ENCODE measurements around the gene PTH1R. TPM values are rescaled to one million over a fixed set of nuclear protein-coding genes. Genes with fewer than 3 reads are reported as not detected.

PTH1R gene
- total and polyA plus RNA-seq, 8 donors: 2.6 to 22.4 (median 3.8) TPM

- H3K27ac ChIP-seq: peak overlapping the region; percentile 21 to 88 (median 87)
- no peak for DNase-seq
Measured at GRCh38 chr3:46936733-46937250, 59.3 kb downstream of the PTH1R start.

GRCh38 chr3:46938118-46938517 is 60.6 kb downstream of the PTH1R start:
- H3K27ac ChIP-seq: peak overlapping the region in 4 of 5 donors; percentile 81 to 88 (median 88)

More at GRCh38 chr3:46936733-46937250, 59.3 kb downstream of the PTH1R start:
- 85 to 90% (median 87%) methylated on average over 5 of the region's 5 CpGs for WGBS, 5 donors
- peaks cover 29 to 47% (median 43%) of the 10 kb centered on the region in 4 donors for H3K36me3 ChIP-seq
- no peaks in the 10 kb centered on the region for H3K9me3 ChIP-seq
- peaks cover 69 to 98% (median 88%) of the 10 kb centered on the region in 4 donors for H3K4me1 ChIP-seq
- TF ChIP-seq CTCF (IDR thresholded peaks at IDR 0.05) (no peak), POLR2AphosphoS5 (IDR thresholded peaks at IDR 0.05) (no peak), EP300 (IDR thresholded peaks at IDR 0.05) (no peak), POLR2A (IDR thresholded peaks at IDR 0.05) (no peak)
- no peaks in the 10 kb centered on the region for H3K27me3 ChIP-seq
- no peak overlapping the region for H3K4me3 ChIP-seq
- intact Hi-C loops (cut with DNase I; ENCODE audit: low total_unique reads): no loop called here

GRCh38 chr3:46939578-46940445 is 62.3 kb downstream of the PTH1R start:
- intact Hi-C loops (cut with DNase I; ENCODE audit: low total_unique reads): no loop called here
- H3K27me3 ChIP-seq: no peaks in the 10 kb centered on the region
- 72 to 79% (median 73%) methylated on average over 12 of the region's 12 CpGs for WGBS, 5 donors

More at GRCh38 chr3:46938118-46938517, 60.6 kb downstream of the PTH1R start:
- Histone ChIP-seq H3K4me1 (peaks cover 67 to 98% (median 87%) of the 10 kb centered on the region in 4 donors), H3K36me3 (peaks cover 29 to 48% (median 44%) of the 10 kb centered on the region in 4 donors), H3K27me3 (no peaks in the 10 kb centered on the region), H3K9me3 (no peaks in the 10 kb centered on the region), H3K4me3 (no peak overlapping the region)
- intact Hi-C loops (cut with DNase I; ENCODE audit: low total_unique reads): no loop called here
- 62 to 73% (median 64%) methylated on average over 2 of the region's 2 CpGs for WGBS, 5 donors
- no peak for DNase-seq
- no peak for TF ChIP-seq EP300 (IDR thresholded peaks at IDR 0.05)
- no peak for TF ChIP-seq POLR2AphosphoS5 (IDR thresholded peaks at IDR 0.05)
- TF ChIP-seq CTCF (IDR thresholded peaks at IDR 0.05): no peak
- TF ChIP-seq POLR2A (IDR thresholded peaks at IDR 0.05): no peak

More at GRCh38 chr3:46939578-46940445, 62.3 kb downstream of the PTH1R start:
- Histone ChIP-seq H3K4me3 (no peak overlapping the region), H3K27ac (peak overlapping the region; percentile 25 to 88 (median 87)), H3K4me1 (peaks cover 70 to 98% (median 87%) of the 10 kb centered on the region in 4 donors), H3K9me3 (no peaks in the 10 kb centered on the region), H3K36me3 (peaks cover 29 to 48% (median 44%) of the 10 kb centered on the region in 4 donors)
- no peak for DNase-seq
- TF ChIP-seq CTCF (IDR thresholded peaks at IDR 0.05): no peak
- no peak for TF ChIP-seq POLR2AphosphoS5 (IDR thresholded peaks at IDR 0.05)
- no peak for TF ChIP-seq EP300 (IDR thresholded peaks at IDR 0.05)
- no peak for TF ChIP-seq POLR2A (IDR thresholded peaks at IDR 0.05)

All from stomach (tissue), 9 donors.